Activated CD4-positive, alpha-beta T cell treated with anti-CD3 and anti-CD28 coated beads, Interleukin-2, amount 50 U/mL, for 4 hours (primary cell): ENCODE data around the gene PARVB.
"Not testable (repeated sequence)": the region's sequence is repeated elsewhere in the genome, so short reads cannot be mapped to it uniquely, and the experiment has no call there.

Experiments used
- DNase-seq, 2 experiments: peaks; one replicate each; pipeline ENCODE4 v3.0.0-alpha.2; 2020

The PARVB gene

GRCh38 chr22:43998679-43999264, 25.3 kb upstream of the PARVB start:
- DNase-seq = no peak

DNA sequence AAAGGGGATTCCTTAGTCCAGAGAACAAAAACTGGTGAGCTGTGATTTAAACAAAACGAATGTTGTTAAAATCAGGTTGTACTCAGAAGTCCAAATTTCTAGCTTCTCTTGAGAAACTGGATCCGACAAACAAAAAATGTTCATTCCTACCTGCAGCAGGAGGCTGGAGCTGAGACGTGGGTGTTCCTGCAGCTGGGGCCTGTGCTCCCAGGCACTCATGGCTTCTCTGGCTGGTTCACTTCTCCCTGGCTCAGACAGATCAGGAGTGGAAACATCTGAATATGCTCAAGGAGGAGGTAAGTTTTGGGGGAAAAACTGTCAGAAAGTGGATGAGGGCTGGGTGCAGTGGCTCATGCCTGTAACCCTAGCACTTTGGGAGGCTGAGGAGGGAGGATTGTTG, 24.7 kb upstream of the PARVB start:
- no peak for DNase-seq

- no peak for DNase-seq
These were observed 24.0 kb upstream of the PARVB start for GRCh38 chr22:44000123-44000522.

DNA sequence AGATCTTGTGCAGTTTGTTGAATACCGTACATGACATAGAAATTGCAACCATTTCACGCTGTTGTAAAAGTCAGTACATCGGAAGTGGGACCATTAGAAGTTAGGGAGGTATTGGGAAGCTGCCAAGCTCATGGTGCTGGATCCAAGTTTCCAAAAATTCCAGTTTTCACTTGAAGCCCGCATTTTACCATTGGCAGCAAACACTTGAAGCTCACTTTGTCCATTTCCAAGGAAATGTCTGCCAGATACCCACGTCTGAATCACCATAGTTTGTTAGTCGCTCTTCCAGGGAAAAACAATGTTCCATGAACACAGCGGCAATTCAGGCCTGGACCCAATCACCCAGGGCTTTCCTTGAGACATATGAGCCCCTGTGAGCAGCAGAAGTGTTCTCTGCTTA, 22.6 kb upstream of the PARVB start:
- no peak for DNase-seq

DNA sequence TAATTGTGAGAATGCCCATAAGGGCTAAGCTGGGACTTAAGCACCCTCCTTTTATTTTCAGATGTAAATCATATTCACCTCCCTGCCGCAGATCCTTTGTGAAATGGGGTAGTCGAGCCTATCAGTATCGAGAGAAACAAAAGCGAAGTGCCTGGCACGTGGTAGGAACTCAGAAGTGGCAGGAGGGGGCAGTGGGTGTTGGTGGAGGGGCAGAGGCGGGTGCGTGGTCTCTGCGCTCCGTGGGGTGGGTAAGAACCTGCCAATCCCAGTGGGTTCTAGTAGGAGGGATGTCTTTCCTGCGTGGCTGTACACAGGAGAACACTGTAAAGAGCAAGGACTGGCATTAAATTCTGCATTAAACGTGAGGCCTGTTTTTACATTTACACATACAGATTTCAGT, 21.8 kb upstream of the PARVB start:
- no peak for DNase-seq

GRCh38 chr22:44002997-44003396, 21.1 kb upstream of the PARVB start:
- DNase-seq = no peak

DNA sequence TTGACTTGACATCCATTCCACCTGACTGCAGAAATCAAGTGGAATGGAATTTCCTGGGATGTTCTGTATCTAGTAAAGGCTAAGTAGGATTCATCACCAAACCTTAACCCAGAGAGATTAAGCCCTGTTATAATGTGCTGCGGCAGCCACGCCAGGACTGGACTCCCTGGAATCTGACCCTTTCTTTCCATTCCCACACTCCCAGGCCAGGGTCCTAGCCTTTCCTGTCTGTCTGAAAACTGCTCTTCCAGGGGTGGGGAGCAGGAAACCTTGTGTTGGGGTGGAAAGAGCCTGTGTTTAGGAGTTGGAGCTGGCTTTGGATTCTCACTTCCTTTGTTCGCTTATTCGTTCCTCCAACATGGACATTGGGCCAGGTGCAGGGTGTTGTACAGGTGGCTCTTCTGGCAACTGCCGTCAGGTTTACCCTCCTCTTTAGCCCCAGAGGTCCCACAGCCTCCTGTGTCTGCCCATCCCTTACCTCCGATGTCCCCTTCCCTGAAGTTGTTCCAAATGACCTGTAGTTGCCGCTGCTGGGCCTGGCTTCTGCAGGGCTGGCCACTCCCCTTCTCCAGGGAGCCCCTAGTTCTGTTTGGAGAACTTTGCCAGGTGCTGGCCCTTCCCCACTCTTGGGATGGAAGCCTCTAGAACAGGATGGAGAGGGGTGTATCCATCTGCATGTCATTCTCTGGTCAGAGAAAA, 20.5 kb upstream of the PARVB start:
- no peak for DNase-seq

DNA sequence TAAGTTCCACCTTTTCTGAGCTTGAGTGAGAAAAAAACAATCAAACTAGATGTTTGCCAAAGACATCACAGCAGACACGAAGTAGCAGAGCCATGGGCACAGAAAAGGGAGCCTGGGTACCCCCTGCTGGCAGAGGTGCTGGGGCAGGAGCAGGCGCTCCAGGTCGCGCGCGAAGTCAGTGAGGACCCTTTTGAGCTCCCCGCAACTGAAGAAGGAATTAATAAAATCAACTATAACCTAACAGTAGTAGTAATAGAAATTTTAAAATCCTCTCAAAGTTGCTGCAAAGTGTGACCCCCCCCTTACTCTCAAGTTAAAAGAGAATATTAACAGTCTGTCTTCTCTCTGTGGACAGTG, 20.0 kb upstream of the PARVB start:
- DNase-seq = no peak

DNA sequence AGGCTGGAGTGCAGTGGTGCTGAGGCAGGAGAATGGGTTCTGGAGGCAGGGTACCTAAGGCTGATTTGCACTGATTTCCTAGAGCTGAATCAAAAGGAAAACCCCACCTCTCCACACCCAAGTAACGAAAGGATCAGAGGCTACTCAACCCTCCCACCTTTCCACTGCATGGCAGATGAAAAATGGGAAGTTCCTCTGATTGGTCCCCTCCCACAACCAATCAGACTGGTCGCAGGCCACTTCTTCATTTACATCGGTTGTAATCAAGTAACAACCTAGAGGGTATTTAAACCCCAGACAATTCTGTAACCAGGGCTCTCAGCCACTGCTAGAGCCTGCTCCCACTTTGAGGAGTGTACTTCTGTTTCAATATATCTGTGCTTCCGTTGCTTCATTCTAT, 18.6 kb upstream of the PARVB start:
- DNase-seq = no peak

DNA sequence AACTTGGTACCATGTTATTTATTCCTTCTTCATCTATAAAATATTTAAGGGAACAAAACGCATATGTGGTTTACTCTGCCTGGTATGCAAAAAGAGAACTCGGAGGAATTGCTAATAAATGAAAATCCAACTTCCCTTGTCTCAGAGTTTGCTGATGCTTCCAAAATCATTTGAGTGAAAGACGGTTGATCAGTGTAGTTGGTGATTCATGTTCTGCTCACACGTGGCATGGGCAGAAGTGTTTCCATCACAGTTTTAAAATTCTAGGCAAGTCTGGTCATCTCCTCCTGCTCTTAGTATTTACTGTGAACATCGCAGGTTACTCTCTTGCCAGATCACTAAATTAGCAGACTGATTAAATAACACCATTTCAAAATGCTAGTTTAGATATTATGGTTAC, 11.9 kb upstream of the PARVB start:
- no peak for DNase-seq

GRCh38 chr22:44012591-44012990, 11.5 kb upstream of the PARVB start:
- DNase-seq = no peak

- no peak for DNase-seq
These were observed 9.9 kb upstream of the PARVB start for GRCh38 chr22:44014241-44014640.

- DNase-seq = not testable (repeated sequence)
These were observed 7.5 kb upstream of the PARVB start for GRCh38 chr22:44016586-44016985.

DNA sequence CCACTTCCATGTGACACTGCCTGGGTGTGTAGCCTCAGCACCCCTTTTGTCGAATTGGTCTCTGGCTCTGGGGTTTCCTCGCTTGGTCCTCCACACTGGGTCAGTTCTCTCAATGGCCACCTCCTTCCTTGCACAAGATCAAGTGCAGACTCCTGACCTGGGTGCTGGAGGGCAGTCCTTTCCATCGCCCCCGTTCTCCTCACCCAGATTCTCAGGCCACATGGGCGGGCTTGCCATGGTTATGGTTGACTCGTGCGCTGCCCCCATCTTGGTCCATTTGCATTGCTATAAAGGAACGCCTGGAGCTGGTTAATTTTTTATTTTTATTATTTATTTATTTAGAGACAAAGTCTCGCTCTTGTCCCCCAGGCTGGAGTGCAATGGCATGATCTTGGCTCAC, 5.5 kb upstream of the PARVB start:
- no peak for DNase-seq

- DNase-seq = no peak
These were observed 4.7 kb upstream of the PARVB start for GRCh38 chr22:44019416-44019815.

GRCh38 chr22:44019846-44020245, 4.3 kb upstream of the PARVB start:
- DNase-seq = no peak

DNA sequence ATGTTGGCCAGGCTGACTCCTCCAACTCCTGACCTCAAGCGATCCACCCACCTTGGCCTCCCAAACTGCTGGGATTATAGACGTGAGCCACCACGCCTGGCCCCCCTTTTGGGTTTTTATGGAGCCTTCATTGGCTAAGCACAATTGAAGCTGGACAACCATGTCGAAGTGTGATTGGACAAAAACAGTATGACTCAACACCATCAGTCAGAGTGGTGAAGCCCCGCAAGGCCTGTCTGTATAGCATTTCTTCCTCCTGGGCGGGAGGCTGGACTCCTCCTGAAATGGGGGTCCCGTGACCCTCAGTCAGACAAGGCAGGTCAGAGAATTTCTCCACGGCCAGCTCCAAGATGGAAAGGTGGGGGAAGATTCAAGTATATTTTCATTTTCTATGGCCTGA, 3.1 kb upstream of the PARVB start:
- no peak for DNase-seq

GRCh38 chr22:44023404-44024287, 456 bp upstream of the PARVB start:
- no peak for DNase-seq

DNA sequence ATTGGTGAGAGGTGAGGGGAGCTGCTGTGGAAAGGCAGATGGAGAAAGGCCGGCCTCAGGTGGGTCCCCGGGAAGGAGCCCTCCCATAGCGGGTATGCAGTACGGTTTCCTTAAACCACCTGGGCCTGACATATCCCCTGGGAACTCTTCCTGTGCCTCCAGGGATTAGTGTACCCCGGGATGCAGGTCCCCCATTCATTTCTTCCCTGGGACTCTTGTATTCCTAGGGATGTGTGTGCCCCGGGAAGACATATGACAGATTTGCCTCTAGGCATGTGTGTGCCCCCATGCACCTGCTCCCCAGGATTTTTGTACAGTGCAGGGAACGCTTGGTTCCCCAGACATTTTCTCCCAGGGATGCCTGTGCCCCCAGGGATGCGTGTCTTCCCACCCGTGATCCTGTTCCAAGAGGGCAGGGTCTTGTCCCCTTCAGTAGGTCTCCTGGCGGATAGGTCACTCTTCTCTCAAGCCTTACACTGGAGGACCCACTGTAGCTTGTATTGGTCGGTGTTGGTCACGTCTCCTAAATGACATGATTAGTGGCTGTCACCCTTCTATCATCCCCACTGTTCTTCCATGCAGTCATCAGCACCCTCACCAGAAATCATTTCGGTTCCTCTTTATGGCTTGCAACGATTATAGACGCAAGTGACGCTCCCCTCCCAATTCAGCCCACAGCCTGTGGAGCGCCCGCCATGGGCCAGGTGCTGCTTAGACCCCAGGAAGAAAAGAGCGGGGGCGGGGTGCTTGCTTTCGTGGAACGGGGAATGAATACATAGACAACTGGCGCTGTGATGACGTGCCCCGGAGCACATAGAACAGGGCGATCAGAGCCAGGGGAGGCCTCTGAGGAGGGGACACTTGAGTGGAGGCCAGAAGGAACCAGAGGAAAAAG, 1.3 kb downstream of the PARVB start:
- no peak for DNase-seq

GRCh38 chr22:44026066-44026629, 2.0 kb downstream of the PARVB start:
- DNase-seq = no peak

- DNase-seq = peak; percentile 38 to 43
These were observed 2.8 kb downstream of the PARVB start for GRCh38 chr22:44026630-44027511.

DNA sequence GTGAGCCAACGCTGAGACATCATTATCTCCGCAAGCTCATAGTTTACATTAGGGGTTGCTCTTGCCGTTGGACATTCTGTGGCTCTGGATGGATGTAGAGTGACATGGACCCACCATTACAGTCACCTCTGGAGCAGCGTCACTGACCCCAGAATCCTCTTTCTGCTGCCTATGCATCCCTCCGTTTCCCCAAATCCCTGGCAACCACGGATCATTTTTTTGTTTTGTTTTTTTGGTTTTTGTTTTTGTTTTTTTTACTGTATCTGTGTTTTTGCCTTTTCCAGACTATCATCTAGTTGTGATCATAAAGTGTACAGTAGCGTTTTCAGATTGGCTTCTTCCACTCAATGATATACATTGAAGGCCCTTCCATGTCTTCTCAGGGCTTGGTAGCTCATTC, 4.0 kb downstream of the PARVB start:
- DNase-seq = no peak
